IMR-90 (cell line): ENCODE results near the gene RIOK1. TPM values are rescaled to one million over a fixed set of nuclear protein-coding genes. Genes with fewer than 3 reads are reported as not detected.
A peak's percentile ranks its signal among the peaks of the same experiment; 100 is the strongest.

Experiments
- ATAC-seq: fragments of 200-7000 bp; cut with Tn5 transposase; 2 replicates; pipeline ENCODE4 v1.9.1; 2020; ENCODE audit warnings: low read depth, mild to moderate bottlenecking, moderate library complexity
- BruUV-seq: library from RNA; stranded (reverse); fragments of 400-500 nt; replicated peaks from 2 replicates; lab custom pipeline; 2021; lab: Mats Ljungman, UMichigan
- CTCF ChIA-PET: fragments of 300-600 bp; formaldehyde crosslinking; extraction: SDS; loops from one replicate; lab custom pipeline; 2021; ENCODE audit warnings: antibody characterized with exemption; lab: Yijun Ruan, JAX
- POLR2A ChIA-PET: fragments of 300-600 bp; sonication (Branson Sonifier 250); formaldehyde crosslinking; loops from one replicate; lab custom pipeline; 2022; ENCODE audit warnings: antibody characterized with exemption; ENCODE audit not compliant: unreplicated experiment; lab: Charles Lee
- DNase-seq: peaks from one replicate; pipeline ENCODE4 v3.0.0; 2013
- H2AFZ ChIP-seq: replicated peaks from 2 replicates; pipeline ENCODE3; 2013; ENCODE audit warnings: low read length, mild to moderate bottlenecking; ENCODE audit not compliant: poor library complexity
- H2AK5ac ChIP-seq: 2 replicates; pipeline ENCODE4 v1.6.1; 2013; ENCODE audit warnings: low read depth, low read length, inconsistent platforms
- H2AK9ac ChIP-seq: replicated peaks from 2 replicates; pipeline ENCODE3; 2013; ENCODE audit warnings: mild to moderate bottlenecking, low read depth, low read length, moderate library complexity; ENCODE audit not compliant: poor library complexity
- H2BK120ac ChIP-seq: 2 replicates; pipeline ENCODE4 v1.6.1; 2013; ENCODE audit warnings: low read depth, low read length, inconsistent platforms
- H2BK15ac ChIP-seq: 3 replicates; pipeline ENCODE4 v1.6.1; 2013; ENCODE audit warnings: low read depth, low read length, inconsistent platforms
- H2BK20ac ChIP-seq: 2 replicates; pipeline ENCODE4 v1.6.1; 2013; ENCODE audit warnings: low read depth, mild to moderate bottlenecking, inconsistent platforms, low read length, moderate library complexity
- H2BK5ac ChIP-seq: 2 replicates; pipeline ENCODE4 v1.6.1; 2013; ENCODE audit warnings: mild to moderate bottlenecking, low read depth, low read length, inconsistent platforms; ENCODE audit not compliant: poor library complexity, severe bottlenecking
- H3K14ac ChIP-seq: replicated peaks from 2 replicates; pipeline ENCODE4 v1.6.1; 2013; ENCODE audit warnings: low read depth, low read length, inconsistent platforms
- H3K18ac ChIP-seq: 2 replicates; pipeline ENCODE4 v1.6.1; 2013; ENCODE audit warnings: low read depth, low read length, control low read depth
- H3K23ac ChIP-seq: 2 replicates; pipeline ENCODE4 v1.6.1; 2013; ENCODE audit warnings: low read depth, low read length, inconsistent platforms
- H3K27ac ChIP-seq: 2 replicates; pipeline ENCODE4 v1.5.1; 2013; ENCODE audit warnings: mild to moderate bottlenecking, control low read depth, low read length; ENCODE audit not compliant: insufficient read depth
- H3K27me3 ChIP-seq: 2 replicates; pipeline ENCODE4 v1.6.1; 2013; ENCODE audit warnings: low read length; ENCODE audit not compliant: control insufficient read depth, insufficient read depth
- H3K36me3 ChIP-seq: 2 replicates; pipeline ENCODE4 v1.6.1; 2013; ENCODE audit warnings: low read length, mixed read lengths; ENCODE audit not compliant: control insufficient read depth, insufficient read depth
- H3K4ac ChIP-seq: 2 replicates; pipeline ENCODE4 v1.6.1; 2013; ENCODE audit warnings: low read depth, low read length, inconsistent platforms
- H3K4me1 ChIP-seq: 2 replicates; pipeline ENCODE4 v1.6.1; 2013; ENCODE audit warnings: low read length, mixed read lengths; ENCODE audit not compliant: control insufficient read depth, insufficient read depth
- H3K4me2 ChIP-seq: 2 replicates; pipeline ENCODE4 v1.6.1; 2013; ENCODE audit warnings: low read depth, mild to moderate bottlenecking, control low read depth, low read length, moderate library complexity
- H3K4me3 ChIP-seq: 2 replicates; pipeline ENCODE4 v1.5.1; 2013; ENCODE audit warnings: low read depth, mild to moderate bottlenecking, control low read depth, low read length, moderate library complexity; ENCODE audit not compliant: insufficient read depth
- H3K56ac ChIP-seq: 2 replicates; pipeline ENCODE4 v1.6.1; 2013; ENCODE audit warnings: low read length, inconsistent platforms; ENCODE audit not compliant: insufficient read depth; ENCODE audit errors: extremely low read depth
- H3K79me1 ChIP-seq, 2 experiments: 2 replicates each; pipeline ENCODE4 v1.6.1; 2013; ENCODE audit warnings: low read length in 2 of 2, inconsistent platforms in 1 of 2, low read depth in 1 of 2
- H3K9ac ChIP-seq: 2 replicates; pipeline ENCODE4 v1.6.1; 2013; ENCODE audit warnings: low read depth, low read length, control low read depth
- H3K9me1 ChIP-seq: 2 replicates; pipeline ENCODE4 v1.6.1; 2013; ENCODE audit warnings: low read length, inconsistent platforms; ENCODE audit not compliant: insufficient read depth
- H3K9me3 ChIP-seq: 2 replicates; pipeline ENCODE4 v1.6.1; 2013; ENCODE audit warnings: low read length; ENCODE audit not compliant: control insufficient read depth, insufficient read depth
- H4K20me1 ChIP-seq: 2 replicates; pipeline ENCODE4 v1.6.1; 2013; ENCODE audit warnings: low read length, inconsistent platforms; ENCODE audit not compliant: insufficient read depth
- H4K5ac ChIP-seq: 2 replicates; pipeline ENCODE4 v1.6.1; 2013; ENCODE audit warnings: mild to moderate bottlenecking, low read depth, low read length, control low read depth
- H4K8ac ChIP-seq, 2 experiments: 2 replicates each; pipeline ENCODE4 v1.6.1; 2013; ENCODE audit warnings: low read depth in 2 of 2, low read length in 2 of 2, control low read depth in 1 of 2, inconsistent platforms in 1 of 2
- H4K91ac ChIP-seq: 2 replicates; pipeline ENCODE4 v1.6.1; 2013; ENCODE audit warnings: low read depth, low read length, inconsistent platforms; ENCODE audit not compliant: insufficient read depth
- BHLHE40 ChIP-seq: fragments of 150-350 bp; IDR thresholded peaks from 2 replicates; pipeline ENCODE4 v1.6.1; 2016; ENCODE audit warnings: mild to moderate bottlenecking, low read depth, low read length
- CHD1 ChIP-seq: IDR thresholded peaks from 2 replicates; pipeline ENCODE4 v1.6.1; 2012; ENCODE audit warnings: low read depth, low read length, improper control_type of control experiment
- FOS ChIP-seq: fragments of 150-350 bp; IDR thresholded peaks from 2 replicates; pipeline ENCODE4 v1.6.1; 2016; ENCODE audit warnings: low read depth, low read length
- MAFK ChIP-seq: IDR thresholded peaks from 2 replicates; pipeline ENCODE4 v1.6.1; 2012; ENCODE audit warnings: low read depth, low read length, improper control_type of control experiment
- MAZ ChIP-seq: IDR thresholded peaks from 2 replicates; pipeline ENCODE4 v1.6.1; 2012; ENCODE audit warnings: low read depth, mild to moderate bottlenecking, low read length, improper control_type of control experiment, moderate library complexity, borderline replicate concordance
- MXI1 ChIP-seq: IDR thresholded peaks from 2 replicates; pipeline ENCODE4 v1.6.1; 2012; ENCODE audit warnings: low read depth, mild to moderate bottlenecking, low read length, moderate library complexity, borderline replicate concordance
- NFE2L2 ChIP-seq: fragments of 150-350 bp; IDR thresholded peaks from 2 replicates; pipeline ENCODE4 v1.6.1; 2016; ENCODE audit warnings: low read depth, mild to moderate bottlenecking, low read length
- POLR2A ChIP-seq: IDR thresholded peaks from 2 replicates; pipeline ENCODE4 v1.6.1; 2012; ENCODE audit warnings: mild to moderate bottlenecking, low read depth, low read length
- RAD21 ChIP-seq: IDR thresholded peaks from 2 replicates; pipeline ENCODE4 v1.6.1; 2012; ENCODE audit warnings: low read length, improper control_type of control experiment
- RCOR1 ChIP-seq: IDR thresholded peaks from 2 replicates; pipeline ENCODE4 v1.6.1; 2012; ENCODE audit warnings: mild to moderate bottlenecking, low read length, improper control_type of control experiment; ENCODE audit not compliant: insufficient replicate concordance
- RFX5 ChIP-seq: IDR thresholded peaks from 2 replicates; pipeline ENCODE4 v1.8.0; 2012; ENCODE audit warnings: low read depth, mild to moderate bottlenecking, low read length, moderate library complexity
- WGBS, 2 experiments: methylation state at CpG; one replicate each; pipeline versions ENCODE4 v1.1.5 to v1.1.7; 2013; ENCODE audit warnings: missing lambda C conversion rate in 2 of 2; ENCODE audit not compliant: insufficient read length in 1 of 2; ENCODE audit errors: extremely low coverage in 2 of 2; 5-methylcytosine and 5-hydroxymethylcytosine counted together
- dilution Hi-C: fragments of 300-500 bp; cut with HindIII; formaldehyde crosslinking; loops from one replicate; pipeline ENCODE4 v1.14.3; 2018; ENCODE audit warnings: low sequenced_read_pairs; ENCODE audit not compliant: unreplicated experiment
- in situ Hi-C: fragments of 300-500 bp; cut with MboI; formaldehyde crosslinking; loops from 3 replicates; pipeline ENCODE4 v1.14.3; 2019; ENCODE audit warnings: low sequenced_read_pairs, inconsistent platforms, mixed read lengths
- intact Hi-C: fragments of 100-400 bp; cut with micrococcal nuclease; formaldehyde crosslinking; loops from 2 replicates; pipeline ENCODE4 v1.10.0; 2022
- polyA plus RNA-seq, 3 experiments: library from polyadenylated mRNA; depleted of rRNA; stranded (reverse); fragments of >200 nt; gene quantifications; 2 replicates each; pipeline ENCODE4 v1.2.3, GENCODE V29; 2012; ENCODE audit warnings: low replicate concordance in 1 of 3
- total RNA-seq: library from RNA; depleted of rRNA; stranded (reverse); fragments of >200 nt; gene quantifications from 2 replicates; pipeline ENCODE4 v1.2.3, GENCODE V29; 2012
- TF ChIP-seq, protein P1 (sequence below): fragments of 150-350 bp; IDR thresholded peaks from 2 replicates; pipeline ENCODE4 v1.6.1; 2016; ENCODE audit warnings: low read depth, mild to moderate bottlenecking, low read length, moderate library complexity, borderline replicate concordance
- TF ChIP-seq, protein P2 (sequence below): fragments of 150-350 bp; IDR thresholded peaks from 2 replicates; pipeline ENCODE4 v1.6.1; 2017; ENCODE audit warnings: mild to moderate bottlenecking, antibody characterized with exemption, low read length, low read depth

RIOK1 gene
- total and polyA plus RNA-seq, 2 of the 4 experiments (the other 2 are of a cell fraction) = 17.0 to 17.8 TPM

DNA sequence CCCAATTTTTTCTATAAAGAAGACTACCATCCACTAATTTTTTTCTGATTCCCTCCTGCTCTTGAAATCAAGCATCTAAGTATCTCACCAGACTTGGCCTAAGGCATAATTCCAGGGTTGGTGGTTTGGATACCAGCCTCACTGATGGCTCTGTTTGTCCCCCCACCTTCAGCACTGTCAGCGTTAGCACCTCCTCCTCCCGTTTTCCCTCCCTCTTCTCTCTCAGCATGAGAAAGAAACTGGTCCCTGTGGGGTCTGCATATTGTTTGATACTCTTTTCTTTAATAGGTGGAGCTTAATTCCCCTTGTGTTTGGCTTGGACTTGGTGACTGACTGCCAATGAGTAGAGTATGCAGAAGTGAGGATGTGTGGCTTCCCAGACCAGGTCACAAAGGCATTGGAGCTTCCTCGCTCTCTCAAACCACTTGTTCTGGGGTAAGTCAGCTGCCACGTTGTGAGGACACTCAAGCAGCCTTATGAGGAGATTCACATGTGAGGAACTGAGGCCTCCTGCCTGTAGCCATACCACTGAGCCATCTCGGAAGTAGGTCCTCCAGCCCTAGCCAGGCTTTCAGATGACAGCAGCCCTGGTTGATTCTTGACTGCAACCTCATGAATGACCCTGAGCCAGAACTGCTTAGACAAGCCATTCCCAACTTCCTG is 65.2 kb downstream of the RIOK1 start:
- no peak overlapping the region for H3K23ac ChIP-seq
- no peaks in the 10 kb centered on the region for H3K4me1 ChIP-seq
- H2AK5ac ChIP-seq = no peak overlapping the region
- no peak overlapping the region for H4K8ac ChIP-seq
- no peak for TF ChIP-seq MXI1
- TF ChIP-seq, protein P1, sequence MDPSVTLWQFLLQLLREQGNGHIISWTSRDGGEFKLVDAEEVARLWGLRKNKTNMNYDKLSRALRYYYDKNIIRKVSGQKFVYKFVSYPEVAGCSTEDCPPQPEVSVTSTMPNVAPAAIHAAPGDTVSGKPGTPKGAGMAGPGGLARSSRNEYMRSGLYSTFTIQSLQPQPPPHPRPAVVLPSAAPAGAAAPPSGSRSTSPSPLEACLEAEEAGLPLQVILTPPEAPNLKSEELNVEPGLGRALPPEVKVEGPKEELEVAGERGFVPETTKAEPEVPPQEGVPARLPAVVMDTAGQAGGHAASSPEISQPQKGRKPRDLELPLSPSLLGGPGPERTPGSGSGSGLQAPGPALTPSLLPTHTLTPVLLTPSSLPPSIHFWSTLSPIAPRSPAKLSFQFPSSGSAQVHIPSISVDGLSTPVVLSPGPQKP = no peak
- TF ChIP-seq, protein P2, sequence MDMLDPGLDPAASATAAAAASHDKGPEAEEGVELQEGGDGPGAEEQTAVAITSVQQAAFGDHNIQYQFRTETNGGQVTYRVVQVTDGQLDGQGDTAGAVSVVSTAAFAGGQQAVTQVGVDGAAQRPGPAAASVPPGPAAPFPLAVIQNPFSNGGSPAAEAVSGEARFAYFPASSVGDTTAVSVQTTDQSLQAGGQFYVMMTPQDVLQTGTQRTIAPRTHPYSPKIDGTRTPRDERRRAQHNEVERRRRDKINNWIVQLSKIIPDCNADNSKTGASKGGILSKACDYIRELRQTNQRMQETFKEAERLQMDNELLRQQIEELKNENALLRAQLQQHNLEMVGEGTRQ = no peak
- TF ChIP-seq FOS = no peak
- TF ChIP-seq RCOR1 = no peak
- no peak for TF ChIP-seq MAZ
- TF ChIP-seq RAD21 = no peak
- no peak for TF ChIP-seq CHD1
- TF ChIP-seq BHLHE40 = no peak
- no peak for TF ChIP-seq NFE2L2
- no peak for TF ChIP-seq POLR2A
- no peak for TF ChIP-seq MAFK
- no peak for TF ChIP-seq RFX5
- no peak overlapping the region for H2BK20ac ChIP-seq
- in situ Hi-C loops = no loop called here
- peak overlapping the region; percentile 1 for H2AFZ ChIP-seq
- intact Hi-C loops = no loop called here
- no peak for DNase-seq
- H2BK120ac ChIP-seq = no peak overlapping the region
- no peak overlapping the region for H2BK5ac ChIP-seq
- no peak overlapping the region for H3K4me2 ChIP-seq
- no peaks in the 10 kb centered on the region for H3K9me3 ChIP-seq
- ChIA-PET CTCF (interaction anchor here (0.6 kb wide), 1 partner anchor 10 kb away, joined by 3 read pairs; no protein-coding TSS in a partner anchor), POLR2A (no interaction called here)
- no peak overlapping the region for H3K4me3 ChIP-seq
- H4K5ac ChIP-seq = no peak overlapping the region
- H3K27ac ChIP-seq = no peak overlapping the region
- H2AK9ac ChIP-seq = no peak overlapping the region
- no TSS peak for BruUV-seq
- H4K20me1 ChIP-seq = no peaks in the 10 kb centered on the region
- H3K18ac ChIP-seq = no peak overlapping the region
- H2BK15ac ChIP-seq = no peak overlapping the region
- no peaks in the 10 kb centered on the region for H3K27me3 ChIP-seq
- no peak overlapping the region for H4K91ac ChIP-seq
- ATAC-seq = no peak
- dilution Hi-C loops = no loop called here
- 67% methylated on average over 1 of the region's 5 CpGs; no CpG with 5 or more reads in 1 of the 2 experiments for WGBS, 2 experiments
- no peaks in the 10 kb centered on the region for H3K79me1 ChIP-seq
- no peaks in the 10 kb centered on the region for H3K9me1 ChIP-seq
- no peak overlapping the region for H3K56ac ChIP-seq
- no peak overlapping the region for H3K9ac ChIP-seq
- no peak overlapping the region for H3K14ac ChIP-seq
- no peaks in the 10 kb centered on the region for H3K36me3 ChIP-seq
- no peak overlapping the region for H3K4ac ChIP-seq
